Measurements from ENCODE around the gene MYBL2. TPM values are rescaled to one million over a fixed set of nuclear protein-coding genes. Genes with fewer than 3 reads are reported as not detected.

Gene MYBL2
- total RNA-seq, 1 experiment from 2014 or later, result 30.0 TPM

DNA sequence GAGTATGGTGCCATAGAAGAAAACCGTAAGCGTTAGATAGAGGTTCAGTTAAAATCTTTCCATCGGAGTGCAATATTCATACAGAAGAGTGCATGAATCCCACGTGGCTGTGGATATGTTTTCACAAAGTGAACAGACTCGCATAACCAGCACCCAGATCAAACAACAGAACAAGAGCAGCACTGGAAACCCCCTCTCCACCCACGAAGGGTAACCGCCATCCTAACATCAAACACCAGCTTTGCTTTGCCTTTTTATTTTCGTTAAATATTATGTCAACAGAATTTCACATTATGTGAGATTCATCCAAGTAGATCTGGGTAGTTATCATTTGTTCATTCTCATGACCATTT, 55.2 kb downstream of the MYBL2 start:
- DNase-seq (ENCODE audit: low read depth), result no peak

DNA sequence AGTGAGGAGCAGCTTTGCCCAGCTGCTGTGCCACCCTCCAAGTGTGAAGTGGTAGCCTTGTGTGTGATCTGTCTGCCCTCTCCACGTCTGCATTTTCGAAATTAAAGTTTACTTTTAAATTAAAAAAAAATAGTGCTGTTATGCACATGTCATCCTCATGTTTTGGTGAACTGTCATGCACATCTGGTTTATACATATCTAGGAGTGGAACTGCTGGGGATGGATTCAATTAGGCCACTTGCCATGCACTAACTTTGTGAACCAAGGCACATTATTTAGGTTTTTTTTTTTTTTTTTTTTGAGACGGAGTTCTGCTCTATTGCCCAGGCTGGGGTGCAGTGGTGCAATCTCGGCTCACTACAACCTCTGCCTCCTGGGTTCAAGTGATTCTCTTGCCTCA, 56.3 kb downstream of the MYBL2 start:
- DNase-seq (ENCODE audit: low read depth), result no peak

DNA sequence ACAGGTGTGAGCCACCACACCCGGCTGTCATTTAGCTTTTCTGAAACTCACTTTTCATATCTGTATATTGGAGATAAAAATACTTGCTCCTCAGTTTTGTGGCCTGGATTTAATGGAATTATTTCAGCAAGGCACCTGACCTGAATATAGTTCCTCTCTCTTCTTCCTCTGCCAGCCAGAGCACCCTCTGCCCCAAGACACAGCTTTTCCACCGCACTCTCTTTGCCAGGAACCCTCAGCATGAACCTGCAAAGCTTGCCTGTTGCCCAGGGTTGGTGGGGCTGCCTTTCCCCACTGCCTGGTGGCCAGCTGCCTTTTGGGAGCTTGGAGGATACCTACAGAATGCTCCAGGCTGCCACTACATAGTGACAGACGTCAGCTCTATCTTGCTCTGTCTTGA, 56.8 kb downstream of the MYBL2 start:
- no peak for DNase-seq (ENCODE audit: low read depth)

DNA sequence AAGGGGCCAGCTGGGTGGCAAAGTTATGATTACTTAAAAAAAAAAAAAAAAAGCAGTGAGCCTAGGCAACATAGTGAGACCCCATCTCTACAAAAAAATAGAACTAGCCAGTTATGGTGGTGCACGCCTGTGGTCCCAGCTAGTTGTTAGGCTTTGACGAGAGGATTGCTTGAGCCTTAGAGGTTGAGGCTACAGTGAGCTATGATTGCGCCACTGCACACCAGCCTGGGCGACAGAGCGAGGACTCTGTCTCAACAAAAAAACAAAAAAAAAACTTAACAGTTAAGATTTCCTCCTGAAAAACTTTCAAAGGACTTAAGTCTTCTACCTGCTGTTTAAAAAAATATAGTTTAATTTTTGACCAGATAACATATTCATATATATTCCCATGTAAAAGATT, 57.5 kb downstream of the MYBL2 start:
- DNase-seq (ENCODE audit: low read depth), result no peak

DNA sequence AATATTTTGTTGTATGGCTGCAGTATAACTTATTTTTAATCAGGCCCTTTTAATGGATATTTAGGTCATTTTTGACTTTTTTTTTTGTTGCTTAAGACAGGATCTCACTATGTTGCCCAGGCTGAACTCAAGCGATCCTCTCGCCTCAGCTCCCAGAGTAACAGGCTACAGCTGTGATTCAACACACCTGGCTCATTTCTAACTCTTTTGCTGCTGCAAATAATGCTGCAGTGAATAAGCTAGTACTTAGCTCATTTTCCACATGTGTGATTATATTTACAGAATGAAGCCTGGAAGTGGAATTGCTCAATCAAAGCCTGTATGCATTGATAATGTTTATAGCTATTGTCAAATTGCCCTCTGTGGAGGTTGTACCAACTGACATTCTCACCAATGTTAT, 58.8 kb downstream of the MYBL2 start:
- no peak for DNase-seq (ENCODE audit: low read depth)

DNA sequence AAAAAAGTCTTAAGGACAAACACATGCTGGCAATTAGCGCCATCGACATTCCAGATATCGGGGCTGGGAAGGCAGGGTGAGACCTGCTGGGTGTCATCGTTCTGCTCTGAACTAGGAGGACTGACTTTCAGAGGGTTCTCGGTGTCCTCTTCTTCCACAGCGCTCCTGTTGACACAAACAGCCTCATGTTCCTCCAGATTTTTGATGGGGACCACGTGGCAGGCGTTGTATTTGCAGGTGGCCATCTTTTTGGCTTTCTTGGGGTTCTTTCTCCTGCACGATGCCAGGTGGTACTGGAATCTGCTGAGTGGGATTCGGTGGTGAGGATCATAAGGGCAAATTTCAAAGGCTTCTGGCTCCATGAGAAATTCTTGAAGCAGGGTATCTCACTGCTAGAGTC, 59.4 kb downstream of the MYBL2 start:
- DNase-seq (ENCODE audit: low read depth), result no peak

DNA sequence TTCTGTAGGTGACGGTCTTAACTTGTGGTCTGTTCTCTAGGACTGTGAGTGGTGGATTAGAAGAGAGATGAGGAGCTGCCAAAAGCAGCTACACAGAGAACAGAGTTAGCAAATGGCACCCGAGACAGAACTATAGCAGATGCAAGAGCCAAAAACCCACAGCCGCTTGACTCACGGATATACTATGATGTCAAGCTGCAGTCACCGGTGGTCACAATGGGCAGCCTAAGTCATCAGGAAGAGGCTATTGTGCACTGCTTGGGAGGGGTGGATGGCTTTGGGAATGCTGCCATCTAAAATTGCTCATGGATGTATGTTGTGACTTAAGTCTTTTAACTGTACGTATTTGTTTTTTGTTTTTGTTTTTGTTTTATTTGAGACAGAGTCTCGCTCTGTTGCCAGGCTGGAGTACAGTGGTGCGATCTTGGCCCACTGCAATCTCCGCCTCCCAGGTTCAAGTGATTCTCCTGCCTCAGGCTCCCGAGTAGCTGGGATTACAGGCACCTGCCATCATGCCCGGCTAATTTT, 60.0 kb downstream of the MYBL2 start, which contains the start of gene GTSF1L:
GTSF1L (minus strand) TSS at position 192 of the 528 bp plus-strand sequence. CDS start 308 bp downstream, outside the sequence.
- peak; percentile 53 for DNase-seq (ENCODE audit: low read depth)

DNA sequence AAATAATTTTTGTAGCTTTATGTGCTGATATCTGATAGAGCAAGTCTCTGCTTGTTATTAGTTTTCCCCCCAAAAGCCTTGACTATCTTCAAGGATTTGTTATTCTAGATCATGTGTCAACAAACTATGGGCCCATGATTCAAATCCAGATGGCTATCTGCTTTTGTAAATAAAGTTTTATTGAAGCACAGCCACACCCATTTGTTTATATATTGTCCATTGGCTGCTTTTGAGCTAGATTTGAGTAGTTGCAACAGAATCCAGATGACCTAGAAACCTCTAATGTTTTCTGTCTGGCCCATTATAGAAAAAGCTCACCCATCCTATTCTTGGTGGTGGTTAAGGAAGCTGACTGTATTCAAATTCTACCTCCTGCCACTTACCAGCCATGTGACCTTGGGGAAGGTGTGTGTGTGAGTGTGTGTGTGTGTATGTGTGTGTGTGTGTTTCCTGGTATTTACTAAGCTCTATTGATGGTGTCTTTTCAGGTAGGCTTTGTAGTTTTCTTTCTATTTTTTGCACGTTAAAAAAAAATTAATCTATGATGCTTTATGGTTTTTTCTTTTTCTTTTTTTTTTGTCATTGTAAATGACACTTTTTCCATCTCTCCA, 61.2 kb downstream of the MYBL2 start:
- DNase-seq (ENCODE audit: low read depth), result no peak

DNA sequence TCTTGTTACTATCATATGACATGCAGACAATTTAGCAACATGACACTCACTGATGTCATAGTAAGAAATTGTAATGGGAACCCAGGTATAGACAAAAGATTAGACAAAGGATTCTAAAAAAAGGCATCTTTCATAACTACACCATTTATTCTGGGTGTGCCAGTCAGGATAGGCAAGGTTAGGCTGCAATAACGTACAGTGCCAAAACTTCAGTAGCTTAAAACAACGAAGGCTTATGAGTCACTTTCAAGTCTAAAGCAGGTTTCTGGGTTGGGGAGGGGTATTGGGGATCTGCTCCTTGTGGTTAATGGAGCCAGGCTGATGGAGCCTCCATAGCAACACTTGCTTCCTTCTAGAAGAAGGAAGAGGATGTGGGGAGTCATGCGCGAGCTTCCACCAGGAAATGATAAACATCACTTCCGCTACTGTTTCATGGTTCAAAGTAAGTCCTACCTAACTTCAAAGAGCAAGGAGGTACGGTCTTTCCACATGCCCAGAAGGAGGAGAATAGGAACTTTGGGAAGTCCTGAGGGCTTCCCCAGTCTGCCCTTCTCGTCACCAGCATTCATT, 61.9 kb downstream of the MYBL2 start:
- DNase-seq (ENCODE audit: low read depth), result no peak

DNA sequence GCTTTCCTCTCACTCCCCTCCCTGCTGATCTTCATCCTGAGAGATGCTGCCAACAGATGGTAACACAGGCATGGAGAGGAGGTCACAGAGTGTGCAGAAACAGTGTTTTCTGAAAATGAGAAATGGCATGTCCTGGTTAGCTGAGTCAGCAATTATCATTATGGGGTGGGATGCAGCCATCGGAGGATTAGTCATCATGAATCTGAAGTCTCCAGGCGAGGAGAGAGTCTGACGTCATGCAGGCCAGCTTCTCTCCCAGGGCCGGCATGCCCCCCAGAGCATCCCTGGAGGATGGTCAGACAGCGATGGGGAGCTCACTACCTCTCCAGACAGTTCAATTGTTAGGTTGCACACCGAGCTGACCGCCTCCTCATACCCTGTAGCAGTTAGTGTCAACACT, 64.6 kb downstream of the MYBL2 start:
- peak; percentile 65 for DNase-seq (ENCODE audit: low read depth)

DNA sequence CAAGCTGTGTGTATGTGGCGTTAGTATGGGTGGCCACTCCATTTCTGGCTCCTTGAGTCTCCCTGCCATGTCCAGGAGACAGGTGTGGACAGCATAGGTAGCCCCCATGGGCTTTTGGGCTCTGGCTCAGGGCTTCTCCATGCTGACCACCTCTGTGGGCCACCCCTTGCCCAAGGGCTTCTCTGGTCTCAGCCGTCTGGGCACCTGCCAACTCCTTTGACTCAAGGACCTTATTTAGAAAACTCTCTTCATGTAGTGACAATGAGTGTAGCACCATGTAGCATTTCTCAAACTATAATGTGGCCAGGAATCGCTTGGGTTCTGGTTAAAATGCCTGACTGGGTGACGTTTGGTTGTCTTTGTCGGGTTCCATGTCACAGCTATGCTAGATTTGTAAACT, 65.0 kb downstream of the MYBL2 start:
- DNase-seq (ENCODE audit: low read depth), result no peak

DNA sequence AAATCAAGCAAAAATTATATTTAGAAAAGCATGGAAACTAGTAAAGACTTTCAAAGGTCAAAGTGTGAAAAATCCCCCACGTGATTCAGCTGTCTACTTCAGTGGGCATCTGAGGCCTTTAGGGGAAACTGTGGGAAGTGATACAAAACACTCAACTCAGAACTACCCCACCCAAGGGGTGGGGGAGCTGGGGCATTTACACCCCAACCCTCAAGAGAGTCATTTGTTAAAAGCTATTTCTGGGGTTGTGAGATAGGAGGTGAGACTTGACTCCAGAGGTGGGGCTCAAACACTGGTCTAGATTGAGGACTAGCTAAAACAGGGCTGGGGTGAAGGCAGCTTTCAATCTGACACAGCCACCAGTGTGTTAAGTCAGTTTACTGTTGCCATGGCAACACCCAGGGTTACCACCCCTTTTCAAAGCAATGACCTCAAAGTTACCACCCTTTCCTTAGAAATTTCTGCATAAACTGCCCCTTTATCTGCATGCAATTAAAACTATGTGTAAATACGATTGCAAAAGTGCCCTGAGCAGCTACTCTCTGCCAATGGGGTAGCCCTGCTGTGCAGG, 69.8 kb downstream of the MYBL2 start:
- no peak for DNase-seq (ENCODE audit: low read depth)

DNA sequence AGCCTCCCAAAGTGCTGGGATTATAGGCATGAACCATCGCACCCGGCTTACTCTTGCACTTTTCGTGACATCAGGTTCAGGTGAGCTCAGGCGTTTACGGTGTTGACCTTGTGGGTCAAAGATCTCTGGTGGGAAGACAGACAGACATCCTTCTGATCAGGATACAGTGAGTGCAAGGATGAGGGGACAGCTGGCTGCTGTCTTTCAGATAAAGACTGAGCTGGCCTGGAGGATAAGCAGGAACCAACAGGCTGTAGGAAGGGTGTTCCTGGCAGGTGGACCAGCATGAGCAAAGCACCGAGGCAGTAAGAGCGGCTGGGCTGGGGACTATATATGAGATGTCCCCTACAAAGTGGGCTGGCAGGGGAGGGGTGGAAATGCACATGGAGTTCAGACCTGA, 71.0 kb downstream of the MYBL2 start:
- DNase-seq (ENCODE audit: low read depth), result no peak

DNA sequence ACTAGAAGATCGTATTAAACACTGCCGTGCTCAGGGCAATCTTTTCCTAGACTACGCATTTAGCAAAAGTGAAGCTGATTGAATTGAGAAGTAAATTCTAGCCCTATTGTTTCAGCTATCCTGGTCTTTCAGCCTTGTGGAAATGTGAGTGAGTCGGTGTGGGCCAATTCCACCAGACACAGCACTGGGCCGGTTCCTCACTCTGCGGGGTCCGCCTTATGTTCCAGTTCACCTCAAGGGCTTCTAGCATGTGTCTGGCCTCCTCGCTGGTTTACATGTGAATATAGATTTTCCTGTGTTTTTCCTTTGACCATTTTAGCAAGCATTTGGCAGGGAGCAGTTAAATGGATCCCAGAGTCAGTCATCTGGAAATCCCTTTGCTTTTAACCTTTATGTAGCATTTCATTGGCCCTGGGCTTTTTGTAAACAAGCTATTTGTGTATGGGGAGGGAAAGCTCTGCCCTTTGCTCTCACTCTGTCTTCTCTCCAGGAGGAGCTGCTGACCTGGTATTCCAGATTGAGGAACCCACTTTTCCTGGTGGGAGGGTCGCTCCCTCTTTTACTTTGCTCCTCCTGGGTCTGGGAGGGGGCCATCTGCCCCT, 72.3 kb downstream of the MYBL2 start:
- DNase-seq (ENCODE audit: low read depth), result no peak

DNA sequence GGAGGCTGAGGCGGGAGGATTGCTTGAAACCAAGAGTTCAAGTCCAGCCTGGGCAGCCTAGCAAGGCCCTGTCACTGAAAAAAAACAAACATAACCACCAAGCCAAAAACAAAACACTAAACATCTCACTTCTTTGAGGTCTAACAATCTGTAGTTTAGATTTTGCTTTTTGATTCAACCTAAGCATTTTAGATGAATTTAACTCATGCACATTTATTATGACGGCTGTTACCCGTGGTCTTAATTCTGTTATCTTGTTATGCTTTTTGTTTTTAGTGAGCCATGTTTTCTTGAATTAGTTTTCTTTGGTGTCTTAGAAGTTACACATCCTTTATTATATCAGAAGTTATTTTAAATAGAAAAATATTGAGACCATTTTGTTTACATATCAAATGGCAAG, 73.7 kb downstream of the MYBL2 start:
- DNase-seq (ENCODE audit: low read depth), result no peak

DNA sequence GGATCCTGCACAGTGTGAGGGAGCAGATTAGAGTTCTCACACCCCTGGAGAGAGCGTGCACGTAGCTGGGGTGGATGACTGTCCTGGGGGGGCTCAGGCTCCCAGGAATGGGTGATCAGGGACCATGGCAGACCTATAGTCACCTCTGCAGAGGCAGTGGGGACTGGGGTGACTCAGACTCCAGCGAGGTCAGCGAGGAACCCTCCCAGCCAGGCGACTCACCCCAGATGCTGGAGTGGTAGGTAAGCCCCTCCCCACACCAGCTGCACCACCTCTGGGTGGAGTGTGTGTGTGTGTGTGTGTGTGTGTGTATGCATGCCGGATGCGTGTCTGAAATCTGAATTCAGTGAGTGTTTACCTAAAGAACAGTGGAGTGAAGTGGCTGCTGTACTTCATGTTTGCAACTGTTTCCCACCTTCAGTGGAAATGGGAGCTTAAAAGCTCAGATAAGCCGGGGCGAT, 77.3 kb downstream of the MYBL2 start:
- DNase-seq (ENCODE audit: low read depth), result peak; percentile 45

DNA sequence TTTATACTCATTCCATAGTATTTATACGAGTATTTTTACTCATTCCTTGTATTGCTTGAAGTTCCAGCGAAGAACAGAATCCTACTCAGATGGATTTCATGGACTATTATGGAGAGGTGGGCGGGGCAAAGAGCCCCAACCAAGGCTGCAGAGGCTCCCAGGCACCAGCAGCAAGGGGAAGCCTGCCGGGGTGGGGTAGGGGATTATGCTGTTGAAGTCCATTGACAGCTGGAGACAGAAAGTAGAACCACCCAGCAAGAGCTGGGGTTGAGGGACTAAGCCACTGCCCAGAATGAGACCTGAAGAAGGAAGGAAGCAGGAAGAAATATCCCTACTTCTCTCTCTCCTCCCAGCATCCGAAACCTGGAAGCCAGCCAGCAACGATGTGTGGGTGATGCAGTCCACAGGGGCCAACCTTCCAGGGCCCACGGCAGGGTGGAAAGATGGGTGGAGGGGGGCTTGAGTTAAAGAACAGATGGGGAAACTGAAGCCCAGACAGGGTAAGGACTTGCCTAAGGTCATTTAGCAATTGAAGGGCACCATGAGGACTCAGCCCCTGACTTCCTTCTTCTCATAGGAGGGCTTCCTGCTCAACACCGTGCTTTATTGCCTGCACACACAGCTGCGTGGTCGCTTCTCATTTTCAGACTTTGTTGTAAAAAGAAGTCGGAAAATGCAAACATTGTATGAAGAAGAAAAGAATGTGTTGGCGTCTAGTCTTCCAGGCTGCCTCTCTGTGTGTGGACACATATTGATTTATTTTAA, 78.2 kb downstream of the MYBL2 start:
- no peak for DNase-seq (ENCODE audit: low read depth)

DNA sequence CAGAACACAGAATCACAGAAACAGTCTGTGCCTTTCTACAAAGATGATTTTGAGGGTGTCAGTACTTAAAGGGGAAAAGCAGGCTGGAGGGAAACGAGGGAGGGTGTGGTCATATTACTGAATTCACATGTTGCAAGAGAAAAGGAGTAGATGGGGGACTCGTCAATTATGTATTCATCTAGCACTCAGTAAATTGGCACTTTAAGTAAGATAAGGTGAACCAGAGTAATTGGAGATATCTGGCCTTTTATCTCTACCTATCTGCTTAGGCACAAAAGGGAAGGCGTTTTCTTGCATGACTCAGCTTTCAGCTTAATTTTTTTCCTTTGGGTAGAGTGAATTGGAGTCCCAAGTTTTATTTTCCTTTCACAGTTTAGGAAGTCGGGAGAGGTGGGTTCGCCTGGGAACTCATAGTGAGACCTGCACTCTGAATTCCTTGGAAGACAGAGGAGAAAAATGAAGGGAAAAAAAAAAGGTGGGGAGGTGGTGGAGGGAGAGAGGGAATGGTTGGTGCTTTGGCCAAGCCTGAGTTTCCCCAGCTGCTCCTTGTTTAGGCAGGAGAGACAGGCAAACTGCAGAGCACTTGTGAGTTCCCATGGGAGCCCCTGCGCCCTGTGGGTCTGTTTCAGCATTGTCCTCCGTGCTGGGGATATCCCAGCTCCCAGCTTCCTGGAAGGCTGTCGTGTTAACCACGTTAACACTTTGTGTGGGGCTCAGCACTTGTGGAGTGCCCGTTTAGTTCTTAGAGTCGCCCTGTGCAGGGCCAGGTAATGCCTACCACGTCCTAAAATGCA, 79.6 kb downstream of the MYBL2 start:
- DNase-seq (ENCODE audit: low read depth), result no peak

DNA sequence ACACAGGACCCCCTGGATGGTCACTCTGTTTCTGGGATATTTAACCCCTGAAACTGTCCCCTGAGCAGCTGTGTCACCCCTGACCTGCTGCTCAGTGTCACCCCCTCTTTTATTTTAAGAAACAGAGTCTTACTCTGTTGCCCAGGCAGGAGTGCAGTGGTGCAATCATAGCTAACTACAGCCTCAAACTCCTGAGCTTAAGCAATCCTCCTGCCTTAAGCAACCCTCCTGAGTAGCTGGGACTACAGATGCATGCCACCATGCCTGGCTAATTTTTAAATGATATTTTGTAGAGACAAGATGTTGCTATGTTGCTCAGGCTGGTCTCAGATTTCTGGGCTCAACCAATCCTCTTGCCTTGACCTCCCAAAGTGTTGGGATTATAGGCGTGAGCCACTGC, 81.4 kb downstream of the MYBL2 start:
- no peak for DNase-seq (ENCODE audit: low read depth)

DNA sequence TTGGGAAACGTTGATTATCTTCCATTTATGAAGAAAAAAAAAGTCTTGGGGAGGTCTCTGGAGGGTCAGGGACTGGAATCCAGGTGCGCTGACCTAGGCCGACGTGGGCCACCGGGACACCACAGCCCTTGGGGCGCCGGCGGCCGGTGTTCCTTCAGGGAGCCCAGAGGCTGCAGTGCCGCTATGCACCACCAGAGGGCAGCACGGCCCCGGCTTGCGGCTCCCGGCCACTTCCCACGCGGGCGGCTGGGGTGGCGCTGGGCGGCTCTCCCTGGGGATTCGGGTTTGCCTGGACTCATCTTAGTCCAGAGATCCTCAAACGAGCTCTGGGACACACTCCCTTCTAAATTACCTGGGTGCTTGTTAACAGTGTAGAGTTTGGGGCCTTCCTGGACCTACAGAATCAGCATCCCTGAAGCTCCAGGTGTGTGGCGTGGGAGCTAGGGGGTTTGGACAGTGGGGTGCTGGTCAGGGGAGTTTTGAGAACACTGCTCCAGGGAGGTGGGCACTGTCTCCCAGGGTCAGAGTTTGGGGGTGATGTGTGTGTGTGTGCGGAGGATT, 82.9 kb downstream of the MYBL2 start:
- DNase-seq (ENCODE audit: low read depth), result peak; percentile 73

DNA sequence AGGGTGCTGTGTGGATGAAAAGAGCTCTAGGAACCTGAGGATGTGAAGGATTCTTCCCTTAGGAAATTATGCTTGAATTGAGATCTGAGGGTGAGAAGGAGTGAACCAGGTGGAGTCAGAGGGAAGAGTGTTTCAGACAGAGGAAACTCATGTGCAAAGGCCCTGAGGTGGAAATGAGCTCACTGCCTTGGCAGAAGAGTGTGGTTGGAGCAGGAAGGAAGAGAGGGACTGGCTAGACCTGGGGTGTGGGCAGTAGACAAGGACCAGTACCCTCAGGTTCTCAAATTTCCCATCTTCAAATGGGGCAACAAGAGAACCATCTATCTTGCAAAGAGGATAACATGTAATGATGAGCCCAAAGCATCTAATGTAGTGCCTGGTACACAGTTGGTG, 83.9 kb downstream of the MYBL2 start:
- no peak for DNase-seq (ENCODE audit: low read depth)
